ENCODE data around the gene DNAL4. TPM values are rescaled to one million over a fixed set of nuclear protein-coding genes. Genes with fewer than 3 reads are reported as not detected.

The DNAL4 gene
- total RNA-seq, 4 donors from 2014 or later: 21.8 to 27.7 (median 27.6) TPM

- no peak overlapping the region for H3K27ac ChIP-seq
- TF ChIP-seq, protein P1, sequence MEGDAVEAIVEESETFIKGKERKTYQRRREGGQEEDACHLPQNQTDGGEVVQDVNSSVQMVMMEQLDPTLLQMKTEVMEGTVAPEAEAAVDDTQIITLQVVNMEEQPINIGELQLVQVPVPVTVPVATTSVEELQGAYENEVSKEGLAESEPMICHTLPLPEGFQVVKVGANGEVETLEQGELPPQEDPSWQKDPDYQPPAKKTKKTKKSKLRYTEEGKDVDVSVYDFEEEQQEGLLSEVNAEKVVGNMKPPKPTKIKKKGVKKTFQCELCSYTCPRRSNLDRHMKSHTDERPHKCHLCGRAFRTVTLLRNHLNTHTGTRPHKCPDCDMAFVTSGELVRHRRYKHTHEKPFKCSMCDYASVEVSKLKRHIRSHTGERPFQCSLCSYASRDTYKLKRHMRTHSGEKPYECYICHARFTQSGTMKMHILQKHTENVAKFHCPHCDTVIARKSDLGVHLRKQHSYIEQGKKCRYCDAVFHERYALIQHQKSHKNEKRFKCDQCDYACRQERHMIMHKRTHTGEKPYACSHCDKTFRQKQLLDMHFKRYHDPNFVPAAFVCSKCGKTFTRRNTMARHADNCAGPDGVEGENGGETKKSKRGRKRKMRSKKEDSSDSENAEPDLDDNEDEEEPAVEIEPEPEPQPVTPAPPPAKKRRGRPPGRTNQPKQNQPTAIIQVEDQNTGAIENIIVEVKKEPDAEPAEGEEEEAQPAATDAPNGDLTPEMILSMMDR (IDR thresholded peaks at IDR 0.05): no peak
- TF ChIP-seq POLR2A (IDR thresholded peaks at IDR 0.05) (no peak), POLR2AphosphoS5 (IDR thresholded peaks at IDR 0.05) (no peak), EP300 (IDR thresholded peaks at IDR 0.05) (no peak)
- WGBS: 77% methylated on average over 10 of the region's 13 CpGs
These were observed 12.9 kb downstream of the DNAL4 start for GRCh38 chr22:38781033-38781432.

GRCh38 chr22:38777087-38777671 lies 16.8 kb downstream of the DNAL4 start:
- peaks cover 24% of the 10 kb centered on the region for H3K36me3 ChIP-seq
- no peaks in the 10 kb centered on the region for H3K9me3 ChIP-seq
- no peak overlapping the region for H3K4me3 ChIP-seq
- H3K27me3 ChIP-seq: no peaks in the 10 kb centered on the region
- DNase-seq (ENCODE audit: low spot score in 2 of 2): no peak
- 93% methylated on average over 12 of the region's 27 CpGs for WGBS
- H3K27ac ChIP-seq: no peak overlapping the region
- H3K4me1 ChIP-seq: peaks cover 31% of the 10 kb centered on the region
- TF ChIP-seq POLR2A (IDR thresholded peaks at IDR 0.05) (no peak), POLR2AphosphoS5 (IDR thresholded peaks at IDR 0.05) (no peak), EP300 (IDR thresholded peaks at IDR 0.05) (no peak)
- TF ChIP-seq, protein P1 (IDR thresholded peaks at IDR 0.05): no peak

More at GRCh38 chr22:38781033-38781432, 12.9 kb downstream of the DNAL4 start:
- H3K4me3 ChIP-seq: no peak overlapping the region
- H3K9me3 ChIP-seq: no peaks in the 10 kb centered on the region
- no peaks in the 10 kb centered on the region for H3K27me3 ChIP-seq
- peaks cover 18% of the 10 kb centered on the region for H3K4me1 ChIP-seq
- H3K36me3 ChIP-seq: peaks cover 24% of the 10 kb centered on the region
- no peak for DNase-seq (ENCODE audit: low spot score in 2 of 2)

GRCh38 chr22:38776086-38776485 lies 17.9 kb downstream of the DNAL4 start:
- Histone ChIP-seq H3K4me1 (peaks cover 29% of the 10 kb centered on the region), H3K4me3 (no peak overlapping the region), H3K36me3 (peaks cover 24% of the 10 kb centered on the region), H3K27ac (no peak overlapping the region), H3K27me3 (no peaks in the 10 kb centered on the region), H3K9me3 (no peaks in the 10 kb centered on the region)
- DNase-seq (ENCODE audit: low spot score in 2 of 2): no peak
- WGBS: 68% methylated on average over 6 of the region's 6 CpGs
- TF ChIP-seq EP300 (IDR thresholded peaks at IDR 0.05): no peak
- TF ChIP-seq, protein P1 (IDR thresholded peaks at IDR 0.05): no peak
- no peak for TF ChIP-seq POLR2A (IDR thresholded peaks at IDR 0.05)
- TF ChIP-seq POLR2AphosphoS5 (IDR thresholded peaks at IDR 0.05): no peak

- no peak for DNase-seq (ENCODE audit: low spot score in 2 of 2)
- TF ChIP-seq POLR2A (IDR thresholded peaks at IDR 0.05) (no peak), EP300 (IDR thresholded peaks at IDR 0.05) (no peak), POLR2AphosphoS5 (IDR thresholded peaks at IDR 0.05) (no peak)
- TF ChIP-seq, protein P1 (IDR thresholded peaks at IDR 0.05): no peak
- Histone ChIP-seq H3K36me3 (peaks cover 20% of the 10 kb centered on the region), H3K4me1 (peaks cover 29% of the 10 kb centered on the region), H3K4me3 (no peak overlapping the region), H3K27me3 (no peaks in the 10 kb centered on the region), H3K9me3 (no peaks in the 10 kb centered on the region), H3K27ac (no peak overlapping the region)
- WGBS: 70% methylated on average over 10 of the region's 13 CpGs
These were observed 18.3 kb downstream of the DNAL4 start for GRCh38 chr22:38775656-38776055.

- WGBS: 40% methylated on average over 8 of the region's 11 CpGs
- Histone ChIP-seq H3K27ac (peak overlapping the region; percentile 39), H3K27me3 (no peaks in the 10 kb centered on the region), H3K36me3 (peaks cover 11% of the 10 kb centered on the region), H3K4me3 (no peak overlapping the region), H3K9me3 (no peaks in the 10 kb centered on the region), H3K4me1 (peaks cover 29% of the 10 kb centered on the region)
- DNase-seq (ENCODE audit: low spot score in 2 of 2): no peak
- no peak for TF ChIP-seq POLR2A (IDR thresholded peaks at IDR 0.05)
- TF ChIP-seq POLR2AphosphoS5 (IDR thresholded peaks at IDR 0.05): no peak
- TF ChIP-seq, protein P1 (IDR thresholded peaks at IDR 0.05): no peak
- TF ChIP-seq EP300 (IDR thresholded peaks at IDR 0.05): no peak
These were observed 19.3 kb downstream of the DNAL4 start for GRCh38 chr22:38774496-38775166.
